Activated naive CD8-positive, alpha-beta T cell treated with anti-CD3 and anti-CD28 coated beads, Interleukin-2, amount 10 ng/mL, durations not matched to agents 7 days and 5 days (primary cell): ENCODE results near the gene MEF2A. TPM values are rescaled to one million over a fixed set of nuclear protein-coding genes. Genes with fewer than 3 reads are reported as not detected.

ENCODE experiments used
- ATAC-seq: fragments of 150-1000 bp; cut with Tn5 transposase; one replicate; pipeline ENCODE4 v1.10.0; 2021; ENCODE audit warnings: low read depth, moderate library complexity
- POLR2A ChIA-PET: fragments of 350-600 bp; sonication (Branson Sonifier 250); formaldehyde crosslinking; loops from one replicate; lab custom pipeline; 2021; ENCODE audit warnings: antibody characterized with exemption; lab: Charles Lee
- DNase-seq: peaks from one replicate; pipeline ENCODE4 v3.0.0; 2021
- H3K27ac Mint-ChIP-seq: one replicate; pipeline ENCODE4 v1.8.0; 2022; ENCODE audit warnings: mild to moderate bottlenecking, mixed read lengths
- H3K27me3 Mint-ChIP-seq: one replicate; pipeline ENCODE4 v1.8.0; 2022; ENCODE audit warnings: mild to moderate bottlenecking, moderate library complexity, mixed read lengths
- H3K36me3 Mint-ChIP-seq: one replicate; pipeline ENCODE4 v1.8.0; 2021; ENCODE audit warnings: mild to moderate bottlenecking, mixed read lengths
- H3K4me1 Mint-ChIP-seq: one replicate; pipeline ENCODE4 v1.8.0; 2021; ENCODE audit warnings: mixed read lengths
- H3K4me3 Mint-ChIP-seq: one replicate; pipeline ENCODE4 v1.8.0; 2022; ENCODE audit warnings: mild to moderate bottlenecking, moderate library complexity, mixed read lengths
- H3K9me3 Mint-ChIP-seq: one replicate; pipeline ENCODE4 v1.8.0; 2021; ENCODE audit warnings: mixed read lengths
- total RNA-seq, 2 experiments: library from RNA; stranded (reverse); gene quantifications; one replicate each; pipeline ENCODE4 v1.2.3, GENCODE V29; 2021

MEF2A gene
- total RNA-seq, 2 experiments from 2014 or later = 29.0 to 31.8 TPM

- no peak overlapping the region for H3K27ac Mint-ChIP-seq
- H3K4me1 Mint-ChIP-seq = peaks cover 18% of the 10 kb centered on the region
- no peak overlapping the region for H3K4me3 Mint-ChIP-seq
These were observed 3.0 kb downstream of the MEF2A start for GRCh38 chr15:99568625-99569352.

GRCh38 chr15:99571299-99571698 is 5.5 kb downstream of the MEF2A start:
- POLR2A ChIA-PET = no interaction called here
- Mint-ChIP-seq H3K4me1 (peaks cover 14% of the 10 kb centered on the region), H3K27me3 (no peaks in the 10 kb centered on the region), H3K36me3 (peaks cover 17% of the 10 kb centered on the region), H3K27ac (no peak overlapping the region), H3K4me3 (no peak overlapping the region), H3K9me3 (no peaks in the 10 kb centered on the region)
- DNase-seq = no peak
- no peak for ATAC-seq

More at GRCh38 chr15:99568625-99569352, 3.0 kb downstream of the MEF2A start:
- POLR2A ChIA-PET = no interaction called here
- ATAC-seq (no peak), DNase-seq (no peak)
- Mint-ChIP-seq H3K9me3 (no peaks in the 10 kb centered on the region), H3K36me3 (peaks cover 8% of the 10 kb centered on the region), H3K27me3 (no peaks in the 10 kb centered on the region)

DNA sequence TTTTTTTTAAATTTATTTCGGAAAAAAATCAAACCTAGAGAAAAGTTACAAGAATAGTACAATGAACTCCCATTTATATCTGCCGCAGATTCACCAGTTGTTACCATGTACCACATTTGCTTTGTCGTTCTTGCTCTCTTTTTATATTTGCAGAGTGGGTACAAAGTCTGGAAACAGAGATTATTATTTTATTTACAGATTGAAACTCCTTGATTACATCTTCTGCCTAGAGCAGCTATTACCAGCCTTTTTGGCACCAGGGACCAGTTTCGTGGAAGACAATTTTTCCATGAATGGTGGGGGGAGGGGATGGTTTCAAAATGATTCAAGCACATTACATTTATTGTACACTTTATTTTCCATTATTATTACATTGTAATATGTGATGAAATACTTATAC is 8.3 kb downstream of the MEF2A start:
- POLR2A ChIA-PET = no interaction called here
- no peaks in the 10 kb centered on the region for H3K9me3 Mint-ChIP-seq
- peaks cover 17% of the 10 kb centered on the region for H3K36me3 Mint-ChIP-seq
- ATAC-seq = no peak
- no peak overlapping the region for H3K4me3 Mint-ChIP-seq
- H3K27ac Mint-ChIP-seq = no peak overlapping the region
- no peaks in the 10 kb centered on the region for H3K27me3 Mint-ChIP-seq
- DNase-seq = no peak
- peaks cover 10% of the 10 kb centered on the region for H3K4me1 Mint-ChIP-seq

- ATAC-seq (no peak), DNase-seq (no peak)
- Mint-ChIP-seq H3K27me3 (no peaks in the 10 kb centered on the region), H3K27ac (no peak overlapping the region), H3K36me3 (peaks cover 17% of the 10 kb centered on the region), H3K4me1 (peaks cover 10% of the 10 kb centered on the region), H3K4me3 (no peak overlapping the region), H3K9me3 (no peaks in the 10 kb centered on the region)
- POLR2A ChIA-PET = no interaction called here
These were observed 8.7 kb downstream of the MEF2A start for GRCh38 chr15:99574502-99574901.

DNA sequence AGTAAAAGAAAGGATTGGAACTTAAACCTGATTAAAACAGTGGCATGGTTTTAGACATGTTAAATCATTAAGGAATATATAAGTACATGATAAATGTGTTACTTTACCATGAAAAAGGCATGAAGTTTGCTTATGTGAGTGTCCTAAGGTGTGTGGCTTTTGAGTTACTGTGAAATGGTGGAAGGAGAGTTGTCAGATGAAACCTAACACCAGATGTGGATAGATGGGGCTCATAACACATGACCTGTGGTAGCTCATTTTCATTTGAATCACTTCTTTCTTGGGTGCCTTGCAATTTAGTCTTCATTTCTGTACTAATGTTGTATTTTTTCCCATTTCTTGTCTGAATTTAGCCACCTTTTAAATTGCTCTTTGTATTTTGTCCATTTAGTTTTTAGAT is 13.0 kb downstream of the MEF2A start:
- H3K36me3 Mint-ChIP-seq = peaks cover 23% of the 10 kb centered on the region
- H3K4me3 Mint-ChIP-seq = no peak overlapping the region
- H3K27me3 Mint-ChIP-seq = no peaks in the 10 kb centered on the region
- H3K4me1 Mint-ChIP-seq = peaks cover 17% of the 10 kb centered on the region
- peaks cover 2% of the 10 kb centered on the region for H3K9me3 Mint-ChIP-seq
- DNase-seq = no peak
- H3K27ac Mint-ChIP-seq = no peak overlapping the region
- POLR2A ChIA-PET = interaction anchor here (0.7 to 1.6 kb wide), 2 partner anchors 11 to 13 kb away, joined by 3 read pairs; partner anchors contain the start of gene MEF2A
- ATAC-seq = no peak

DNA sequence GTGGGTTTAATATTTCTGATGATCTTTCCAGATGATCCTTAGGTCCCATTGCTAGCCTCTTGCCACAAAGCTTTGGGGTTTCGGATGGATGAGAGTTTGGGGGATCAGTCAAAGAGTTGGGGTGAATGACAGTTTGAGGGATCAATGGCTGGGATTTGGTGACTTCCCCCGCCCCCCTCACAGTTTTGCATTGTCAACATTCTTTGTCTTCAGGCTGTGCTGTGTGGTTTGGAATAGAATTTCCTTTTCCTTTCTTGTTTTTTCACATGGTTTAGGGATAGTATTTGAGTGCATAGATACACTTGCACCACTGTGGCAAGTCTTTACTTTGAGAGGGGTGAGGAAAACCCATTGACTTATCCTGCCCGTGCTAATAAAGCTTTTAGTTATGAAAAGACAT is 14.3 kb downstream of the MEF2A start:
- POLR2A ChIA-PET = no interaction called here
- Mint-ChIP-seq H3K36me3 (peaks cover 24% of the 10 kb centered on the region), H3K9me3 (peaks cover 9% of the 10 kb centered on the region), H3K4me3 (no peak overlapping the region), H3K4me1 (peaks cover 18% of the 10 kb centered on the region), H3K27ac (no peak overlapping the region), H3K27me3 (no peaks in the 10 kb centered on the region)
- DNase-seq (no peak), ATAC-seq (no peak)

- peaks cover 38% of the 10 kb centered on the region for H3K36me3 Mint-ChIP-seq
- ATAC-seq (no peak), DNase-seq (no peak)
- no peaks in the 10 kb centered on the region for H3K27me3 Mint-ChIP-seq
- H3K9me3 Mint-ChIP-seq = peaks cover 18% of the 10 kb centered on the region
- no peak overlapping the region for H3K4me3 Mint-ChIP-seq
- POLR2A ChIA-PET = no interaction called here
- peaks cover 15% of the 10 kb centered on the region for H3K4me1 Mint-ChIP-seq
- H3K27ac Mint-ChIP-seq = no peak overlapping the region
These were observed 16.8 kb downstream of the MEF2A start for GRCh38 chr15:99582508-99582960.

- Mint-ChIP-seq H3K27ac (no peak overlapping the region), H3K4me1 (peaks cover 10% of the 10 kb centered on the region), H3K27me3 (no peaks in the 10 kb centered on the region), H3K4me3 (no peak overlapping the region), H3K36me3 (peaks cover 46% of the 10 kb centered on the region), H3K9me3 (peaks cover 20% of the 10 kb centered on the region)
- POLR2A ChIA-PET = no interaction called here
- ATAC-seq = no peak
- DNase-seq = no peak
These were observed 18.4 kb downstream of the MEF2A start for GRCh38 chr15:99584081-99584600.

DNA sequence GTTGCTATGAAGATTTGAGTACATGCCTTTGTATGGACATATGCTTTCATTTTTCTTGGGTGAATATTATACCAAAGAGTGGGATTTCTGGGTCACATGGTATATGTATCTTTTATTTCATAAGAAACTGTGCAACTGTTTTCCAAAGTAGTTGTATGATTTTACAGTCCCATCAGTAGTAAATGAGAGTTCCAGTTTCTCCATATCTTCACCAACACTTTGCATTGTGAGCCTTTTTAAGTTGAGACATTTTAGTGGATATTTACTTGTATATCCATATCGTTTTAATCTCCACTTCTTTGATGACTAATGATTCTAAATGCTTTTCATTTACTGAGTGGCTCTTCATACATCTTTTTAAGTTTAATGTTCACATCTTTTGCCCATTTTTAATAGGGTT is 20.3 kb downstream of the MEF2A start:
- peaks cover 10% of the 10 kb centered on the region for H3K4me1 Mint-ChIP-seq
- DNase-seq (no peak), ATAC-seq (no peak)
- POLR2A ChIA-PET = no interaction called here
- no peak overlapping the region for H3K27ac Mint-ChIP-seq
- H3K4me3 Mint-ChIP-seq = no peak overlapping the region
- peaks cover 52% of the 10 kb centered on the region for H3K36me3 Mint-ChIP-seq
- H3K27me3 Mint-ChIP-seq = no peaks in the 10 kb centered on the region
- H3K9me3 Mint-ChIP-seq = peaks cover 21% of the 10 kb centered on the region

DNA sequence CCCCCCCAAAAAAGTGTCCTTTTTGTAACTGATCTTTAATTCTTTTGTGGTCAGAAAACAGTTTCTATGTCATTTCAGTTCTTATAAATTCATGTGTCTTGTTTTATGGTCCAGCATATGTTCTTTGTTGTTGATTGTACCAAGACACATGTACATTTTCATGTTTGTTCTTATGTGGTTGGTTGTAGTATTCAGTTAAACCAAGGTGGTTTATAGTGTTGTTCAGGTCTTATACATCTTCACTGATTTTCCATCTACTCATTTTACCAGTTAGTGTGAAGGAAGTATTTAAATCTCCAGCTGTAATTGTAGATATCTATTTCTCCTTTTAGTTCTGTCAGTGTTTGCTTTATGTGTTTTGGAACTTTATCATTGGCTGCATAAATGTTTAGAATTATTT is 24.0 kb downstream of the MEF2A start:
- no peak for ATAC-seq
- Mint-ChIP-seq H3K9me3 (peaks cover 19% of the 10 kb centered on the region), H3K27me3 (no peaks in the 10 kb centered on the region), H3K4me1 (peaks cover 13% of the 10 kb centered on the region), H3K4me3 (no peak overlapping the region), H3K36me3 (peaks cover 53% of the 10 kb centered on the region), H3K27ac (no peak overlapping the region)
- POLR2A ChIA-PET = no interaction called here
- no peak for DNase-seq

DNA sequence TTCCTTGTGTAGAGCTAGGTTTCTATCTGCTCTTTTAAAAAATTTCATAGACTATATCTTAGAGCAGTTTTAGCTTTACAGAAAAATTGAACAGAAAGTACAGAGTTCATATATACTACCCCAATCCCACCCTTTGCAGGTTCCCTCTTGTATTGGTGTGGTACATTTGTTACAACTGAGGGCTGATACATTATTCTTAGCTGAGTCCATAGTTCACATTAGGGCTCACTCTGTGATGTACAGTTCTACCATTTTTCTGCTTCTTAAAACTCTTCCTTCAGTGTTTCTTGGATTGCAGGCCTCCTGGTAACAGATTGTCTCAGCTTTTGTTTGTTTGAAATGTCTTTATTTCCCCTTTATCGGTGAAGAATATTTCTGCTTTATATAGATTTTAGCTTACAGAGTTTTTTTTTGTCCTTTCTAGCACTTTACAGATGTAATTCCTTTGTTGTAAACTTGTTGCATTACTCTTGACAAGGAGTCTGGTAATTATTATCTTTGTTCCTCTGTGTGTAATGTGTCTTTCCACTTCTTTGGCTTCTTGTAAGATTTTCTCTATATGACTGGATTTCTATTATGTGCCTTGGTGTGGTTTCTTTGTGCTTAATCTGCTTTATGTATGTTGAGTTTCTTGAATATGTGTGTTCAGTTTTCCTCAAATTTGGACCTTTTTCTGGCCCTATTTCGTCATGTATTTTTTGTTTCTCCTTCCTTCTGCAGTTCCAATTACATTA is 25.3 kb downstream of the MEF2A start:
- H3K4me3 Mint-ChIP-seq = no peak overlapping the region
- ATAC-seq (no peak), DNase-seq (no peak)
- no peaks in the 10 kb centered on the region for H3K27me3 Mint-ChIP-seq
- H3K4me1 Mint-ChIP-seq = peaks cover 13% of the 10 kb centered on the region
- POLR2A ChIA-PET = no interaction called here
- no peak overlapping the region for H3K27ac Mint-ChIP-seq
- peaks cover 55% of the 10 kb centered on the region for H3K36me3 Mint-ChIP-seq
- peaks cover 19% of the 10 kb centered on the region for H3K9me3 Mint-ChIP-seq

DNA sequence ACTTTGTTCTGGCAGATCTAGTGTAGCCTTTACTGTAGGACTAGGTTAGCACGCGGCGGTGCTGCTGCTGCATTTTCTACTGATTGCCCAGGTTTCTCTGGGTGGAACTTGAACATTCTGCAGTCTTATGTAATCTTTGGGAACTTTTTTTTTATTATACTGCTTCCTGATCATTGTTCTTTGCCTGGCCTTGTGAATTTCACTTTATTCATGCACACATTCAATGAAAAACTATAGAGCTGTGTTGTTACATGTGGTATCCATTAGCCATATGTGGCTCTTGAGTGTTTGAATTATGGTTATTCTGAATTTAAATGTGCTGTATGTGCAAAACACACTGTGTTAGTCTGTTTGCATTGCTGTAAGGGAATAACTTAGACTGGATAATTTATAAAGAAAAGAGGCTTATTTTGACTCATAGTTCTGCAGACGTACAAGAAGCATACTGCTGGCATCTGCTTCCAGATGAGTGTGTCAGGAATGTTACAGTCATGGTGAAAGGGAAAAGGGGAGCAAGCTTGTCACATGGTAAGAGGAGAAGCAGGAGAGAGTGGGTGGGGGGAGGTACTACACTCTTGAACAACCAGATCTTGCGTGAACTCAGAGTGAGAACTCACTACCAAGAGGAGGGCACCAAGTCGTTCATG is 26.5 kb downstream of the MEF2A start:
- Mint-ChIP-seq H3K27ac (no peak overlapping the region), H3K4me3 (no peak overlapping the region), H3K4me1 (peaks cover 13% of the 10 kb centered on the region), H3K9me3 (peaks cover 15% of the 10 kb centered on the region), H3K36me3 (peaks cover 51% of the 10 kb centered on the region), H3K27me3 (no peaks in the 10 kb centered on the region)
- ATAC-seq (no peak), DNase-seq (no peak)
- POLR2A ChIA-PET = no interaction called here

DNA sequence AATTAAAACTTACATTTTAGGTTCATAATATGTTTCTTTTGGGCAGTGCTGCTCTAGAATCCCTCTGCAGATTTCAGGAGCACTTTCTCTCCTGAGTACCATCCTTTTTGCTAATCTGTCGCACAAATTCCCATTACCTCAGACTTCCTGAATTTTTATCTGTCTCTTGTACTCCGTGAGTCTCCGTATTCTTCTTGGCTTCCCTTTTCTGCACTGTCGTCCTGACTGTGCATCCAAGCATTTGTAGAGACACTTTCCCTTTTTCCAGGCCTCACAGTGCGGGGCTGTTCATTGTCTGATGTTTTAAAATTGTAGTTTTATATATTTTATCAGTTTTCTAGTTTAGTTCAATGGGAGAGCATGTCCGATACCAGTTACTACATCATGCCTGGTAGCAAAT is 27.3 kb downstream of the MEF2A start:
- Mint-ChIP-seq H3K4me1 (peaks cover 13% of the 10 kb centered on the region), H3K9me3 (peaks cover 19% of the 10 kb centered on the region), H3K4me3 (no peak overlapping the region), H3K36me3 (peaks cover 52% of the 10 kb centered on the region), H3K27me3 (no peaks in the 10 kb centered on the region), H3K27ac (no peak overlapping the region)
- ATAC-seq (no peak), DNase-seq (no peak)
- POLR2A ChIA-PET = no interaction called here
